PC-9 (cell line): ENCODE data around the gene MAPK1.

Experiments
- CTCF ChIP-seq: fragments of 200-600 bp; sonication (generic); conservative IDR thresholded peaks from 2 replicates; pipeline ENCODE4 v1.6.1; 2017; ENCODE audit warnings: mixed run types, antibody characterized with exemption, mild to moderate bottlenecking, moderate library complexity
- EZH2 ChIP-seq: fragments of 200-600 bp; sonication (generic); IDR thresholded peaks from 2 replicates; pipeline ENCODE4 v1.8.0; 2017; ENCODE audit warnings: antibody characterized with exemption, low read depth

- TF ChIP-seq CTCF (no peak), EZH2 (no peak)
These were observed 113.9 kb downstream of the MAPK1 start for GRCh38 chr22:21753374-21754111.
